ENCODE data around the gene OR8K3.

DNA sequence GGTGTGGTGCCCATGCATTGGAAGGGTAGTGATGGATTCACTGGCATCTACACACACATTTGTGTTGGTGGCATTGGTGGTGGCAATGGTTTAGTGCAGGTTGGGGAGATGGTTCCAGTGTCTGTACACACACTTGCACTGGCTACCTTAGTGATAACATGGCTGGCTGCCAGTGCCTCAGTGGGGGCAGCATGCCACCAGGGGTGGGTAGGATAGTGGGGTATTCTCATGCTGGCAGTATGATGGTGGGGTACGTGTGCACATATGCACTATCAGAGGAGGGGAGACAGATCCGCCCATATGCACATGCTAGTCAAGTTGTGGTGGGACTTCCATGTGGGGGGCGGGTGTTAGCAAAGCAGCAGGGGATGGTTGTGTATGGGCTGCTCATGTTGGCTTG lies 7.1 kb upstream of the OR8K3 start:
- TF ChIP-seq, protein P1, sequence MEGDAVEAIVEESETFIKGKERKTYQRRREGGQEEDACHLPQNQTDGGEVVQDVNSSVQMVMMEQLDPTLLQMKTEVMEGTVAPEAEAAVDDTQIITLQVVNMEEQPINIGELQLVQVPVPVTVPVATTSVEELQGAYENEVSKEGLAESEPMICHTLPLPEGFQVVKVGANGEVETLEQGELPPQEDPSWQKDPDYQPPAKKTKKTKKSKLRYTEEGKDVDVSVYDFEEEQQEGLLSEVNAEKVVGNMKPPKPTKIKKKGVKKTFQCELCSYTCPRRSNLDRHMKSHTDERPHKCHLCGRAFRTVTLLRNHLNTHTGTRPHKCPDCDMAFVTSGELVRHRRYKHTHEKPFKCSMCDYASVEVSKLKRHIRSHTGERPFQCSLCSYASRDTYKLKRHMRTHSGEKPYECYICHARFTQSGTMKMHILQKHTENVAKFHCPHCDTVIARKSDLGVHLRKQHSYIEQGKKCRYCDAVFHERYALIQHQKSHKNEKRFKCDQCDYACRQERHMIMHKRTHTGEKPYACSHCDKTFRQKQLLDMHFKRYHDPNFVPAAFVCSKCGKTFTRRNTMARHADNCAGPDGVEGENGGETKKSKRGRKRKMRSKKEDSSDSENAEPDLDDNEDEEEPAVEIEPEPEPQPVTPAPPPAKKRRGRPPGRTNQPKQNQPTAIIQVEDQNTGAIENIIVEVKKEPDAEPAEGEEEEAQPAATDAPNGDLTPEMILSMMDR (IDR thresholded peaks at IDR 0.05): no peak
- TF ChIP-seq POLR2A (IDR thresholded peaks at IDR 0.05): no peak
